Right atrium auricular region (tissue), 2 donors: ENCODE results near the gene FKBP1A. TPM values are rescaled to one million over a fixed set of nuclear protein-coding genes. Genes with fewer than 3 reads are reported as not detected.

Source experiments
- DNase-seq: peaks from one replicate; pipeline ENCODE4 v3.0.0-alpha.2; 2019; ENCODE audit warnings: low spot score
- H3K27ac ChIP-seq, 2 donors: fragments of 200-600 bp; sonication (generic); 1 replicate in 1 of 2; 2 replicates in 1 of 2; pipeline ENCODE4 v1.5.1; 2016 to 2019
- H3K27me3 ChIP-seq, 2 donors: fragments of 200-600 bp; sonication (generic); one replicate each; pipeline versions ENCODE4 v1.5.1 to v1.6.0; 2017 to 2019
- H3K36me3 ChIP-seq: fragments of 200-600 bp; sonication (generic); one replicate; pipeline ENCODE4 v1.5.1; 2016
- H3K4me1 ChIP-seq, 2 donors: fragments of 200-600 bp; sonication (generic); one replicate each; pipeline versions ENCODE4 v1.5.1 to v1.6.0; 2017 to 2019
- H3K4me3 ChIP-seq, 2 donors: fragments of 200-600 bp; sonication (generic); 1 replicate in 1 of 2; 2 replicates in 1 of 2; pipeline ENCODE4 v1.5.1; 2017 to 2019; ENCODE audit warnings: mild to moderate bottlenecking in 1 of 2, moderate library complexity in 1 of 2
- H3K9me3 ChIP-seq, 2 donors: fragments of 200-600 bp; sonication (generic); one replicate each; pipeline ENCODE4 v1.5.1; 2019
- CTCF ChIP-seq, 2 donors: fragments of 200-600 bp; sonication (generic); IDR thresholded peaks; one replicate each; pipeline ENCODE4 v1.5.1; 2019; ENCODE audit warnings: antibody characterized with exemption in 2 of 2
- total RNA-seq, 2 donors: library from RNA; depleted of rRNA; stranded (reverse); fragments of >200 nt; gene quantifications; one replicate each; pipeline ENCODE4 v1.1.0, GENCODE V29; 2016

The FKBP1A gene
- total RNA-seq, 2 donors from 2014 or later, result 73.5 to 98.7 TPM

- H3K27me3 ChIP-seq, result no peaks in the 10 kb centered on the region
Measured at GRCh38 chr20:1417273-1417672, 24.4 kb upstream of the FKBP1A start.

GRCh38 chr20:1415667-1416468 lies 23.0 kb upstream of the FKBP1A start:
- TF ChIP-seq CTCF (IDR thresholded peaks at IDR 0.05), result no peak
- DNase-seq, result no peak
- H3K27me3 ChIP-seq, result no peaks in the 10 kb centered on the region
- no peak overlapping the region for H3K4me3 ChIP-seq
- no peaks in the 10 kb centered on the region for H3K36me3 ChIP-seq
- H3K9me3 ChIP-seq, result peaks cover 0 to 22% of the 10 kb centered on the region in 2 donors
- no peak overlapping the region for H3K27ac ChIP-seq
- H3K4me1 ChIP-seq, result no peaks in the 10 kb centered on the region

More at GRCh38 chr20:1417273-1417672, 24.4 kb upstream of the FKBP1A start:
- Histone ChIP-seq H3K36me3 (no peaks in the 10 kb centered on the region), H3K4me3 (no peak overlapping the region), H3K27ac (no peak overlapping the region), H3K4me1 (no peaks in the 10 kb centered on the region), H3K9me3 (peaks cover 0 to 13% of the 10 kb centered on the region in 2 donors)
- no peak for DNase-seq
- no peak for TF ChIP-seq CTCF (IDR thresholded peaks at IDR 0.05)

GRCh38 chr20:1414982-1415381 lies 22.1 kb upstream of the FKBP1A start:
- no peak for DNase-seq
- H3K27ac ChIP-seq, result no peak overlapping the region
- no peak overlapping the region for H3K4me3 ChIP-seq
- no peaks in the 10 kb centered on the region for H3K27me3 ChIP-seq
- H3K36me3 ChIP-seq, result no peaks in the 10 kb centered on the region
- no peak for TF ChIP-seq CTCF (IDR thresholded peaks at IDR 0.05)
- no peaks in the 10 kb centered on the region for H3K4me1 ChIP-seq
- peaks cover 0 to 13% of the 10 kb centered on the region in 2 donors for H3K9me3 ChIP-seq

GRCh38 chr20:1405801-1406200 lies 12.9 kb upstream of the FKBP1A start:
- Histone ChIP-seq H3K27me3 (no peaks in the 10 kb centered on the region), H3K4me3 (no peak overlapping the region), H3K9me3 (no peaks in the 10 kb centered on the region), H3K4me1 (no peaks in the 10 kb centered on the region), H3K27ac (no peak overlapping the region), H3K36me3 (no peaks in the 10 kb centered on the region)
- TF ChIP-seq CTCF (IDR thresholded peaks at IDR 0.05), result no peak
- DNase-seq, result no peak

GRCh38 chr20:1403624-1404023 lies 10.8 kb upstream of the FKBP1A start:
- TF ChIP-seq CTCF (IDR thresholded peaks at IDR 0.05), result no peak

GRCh38 chr20:1402149-1402548 lies 9.3 kb upstream of the FKBP1A start:
- H3K4me1 ChIP-seq, result no peaks in the 10 kb centered on the region
- TF ChIP-seq CTCF (IDR thresholded peaks at IDR 0.05), result no peak
- no peaks in the 10 kb centered on the region for H3K9me3 ChIP-seq
- no peaks in the 10 kb centered on the region for H3K27me3 ChIP-seq
- H3K36me3 ChIP-seq, result no peaks in the 10 kb centered on the region
- no peak for DNase-seq
- H3K4me3 ChIP-seq, result no peak overlapping the region
- H3K27ac ChIP-seq, result no peak overlapping the region

More at GRCh38 chr20:1403624-1404023, 10.8 kb upstream of the FKBP1A start:
- Histone ChIP-seq H3K9me3 (no peaks in the 10 kb centered on the region), H3K27ac (no peak overlapping the region), H3K4me1 (no peaks in the 10 kb centered on the region), H3K36me3 (no peaks in the 10 kb centered on the region), H3K27me3 (no peaks in the 10 kb centered on the region), H3K4me3 (no peak overlapping the region)
- DNase-seq, result no peak
